Mucosa of descending colon (tissue), 3 donors: ENCODE measurements around the gene ZNF584. TPM values are rescaled to one million over a fixed set of nuclear protein-coding genes. Genes with fewer than 3 reads are reported as not detected.
"Not testable (repeated sequence)": the region's sequence is repeated elsewhere in the genome, so short reads cannot be mapped to it uniquely, and the experiment has no call there.

ENCODE experiments used
- ATAC-seq: fragments of 200-7000 bp; cut with Tn5 transposase; one replicate; pipeline ENCODE4 v1.9.1; 2020; ENCODE audit warnings: mild to moderate bottlenecking, moderate library complexity
- DNase-seq, 3 donors: peaks; one replicate each; pipeline ENCODE4 v3.0.0-alpha.2; 2020
- H3K36me3 ChIP-seq: fragments of 200-600 bp; one replicate; pipeline ENCODE4 v1.8.0; 2021; ENCODE audit warnings: low read depth, mild to moderate bottlenecking
- H3K4me1 ChIP-seq: fragments of 200-600 bp; one replicate; pipeline ENCODE4 v1.8.0; 2021; ENCODE audit warnings: low read depth, mild to moderate bottlenecking
- H3K4me3 ChIP-seq: fragments of 200-600 bp; one replicate; pipeline ENCODE4 v1.8.0; 2021; ENCODE audit warnings: mild to moderate bottlenecking
- H3K9me3 ChIP-seq: fragments of 200-600 bp; one replicate; pipeline ENCODE4 v1.8.0; 2021; ENCODE audit warnings: mild to moderate bottlenecking
- CTCF ChIP-seq: fragments of 200-600 bp; IDR thresholded peaks from one replicate; pipeline ENCODE4 v1.8.0; 2022; ENCODE audit warnings: antibody characterized with exemption, mild to moderate bottlenecking
- intact Hi-C, 2 donors: fragments of 100-400 bp; cut with DNase I in 1 of 2; cut with micrococcal nuclease in 1 of 2; formaldehyde crosslinking; loops; one replicate each; pipeline versions ENCODE4 v1.11.0 to v1.11.1; 2022; cut with DNase I, micrococcal nuclease
- total RNA-seq, 3 donors: library from RNA; stranded (reverse); fragmentation: NEBNext Ultra II Directional in 2 of 3; extraction: Animal tissue kit (Norgen Biotek cat#: 25700) in 2 of 3; gene quantifications; one replicate each; pipeline versions ENCODE4 v1.2.1 to v1.2.4, GENCODE V29; 2021 to 2023
- donor health status: DM: no; HTN: no; CAD: no; lungs with moderate emphysema.
- donor health status: DM: no; HTN: no; CAD: no.
- donor health status: DM: no; HTN: yes; CAD: no.

ZNF584 gene
- total RNA-seq, 3 donors from 2014 or later, result 5.4 to 15.0 (median 6.9) TPM

- intact Hi-C loops, result no loop called here
- no peak for DNase-seq
- H3K36me3 ChIP-seq, result peaks cover 4% of the 10 kb centered on the region
Observed at GRCh38 chr19:58400316-58400915, 8.0 kb upstream of the ZNF584 start.

GRCh38 chr19:58400916-58401839, 7.3 kb upstream of the ZNF584 start:
- TF ChIP-seq CTCF, result no peak
- intact Hi-C loops, result no loop called here
- peak; percentile 99 to 100 (median 100) for DNase-seq
- Histone ChIP-seq H3K4me3 (peak overlapping the region; percentile 32), H3K36me3 (peaks cover 4% of the 10 kb centered on the region), H3K4me1 (peaks cover 10% of the 10 kb centered on the region), H3K9me3 (no peaks in the 10 kb centered on the region)
- ATAC-seq, result peak; percentile 97

More at GRCh38 chr19:58400316-58400915, 8.0 kb upstream of the ZNF584 start:
- no peak overlapping the region for H3K4me3 ChIP-seq
- ATAC-seq, result no peak
- peaks cover 17% of the 10 kb centered on the region for H3K4me1 ChIP-seq
- TF ChIP-seq CTCF, result no peak
- no peaks in the 10 kb centered on the region for H3K9me3 ChIP-seq

- DNase-seq, result peak in 1 of 3 donors; percentile 48
- no peak for ATAC-seq
- intact Hi-C loops, result no loop called here
Observed at GRCh38 chr19:58401840-58402421, 6.5 kb upstream of the ZNF584 start.

GRCh38 chr19:58403920-58404478, 4.5 kb upstream of the ZNF584 start:
- H3K9me3 ChIP-seq, ATAC-seq, DNase-seq, H3K36me3 ChIP-seq, intact Hi-C loops, H3K4me3 ChIP-seq: not testable (repeated sequence)
- H3K4me1 ChIP-seq, result peaks cover 12% of the 10 kb centered on the region

More at GRCh38 chr19:58401840-58402421, 6.5 kb upstream of the ZNF584 start:
- H3K36me3 ChIP-seq, result peaks cover 4% of the 10 kb centered on the region
- no peak for TF ChIP-seq CTCF
- no peaks in the 10 kb centered on the region for H3K9me3 ChIP-seq
- no peak overlapping the region for H3K4me3 ChIP-seq
- peaks cover 6% of the 10 kb centered on the region for H3K4me1 ChIP-seq

GRCh38 chr19:58406818-58407657, 1.4 kb upstream of the ZNF584 start:
- H3K4me1 ChIP-seq, result peaks cover 18% of the 10 kb centered on the region
- no peaks in the 10 kb centered on the region for H3K36me3 ChIP-seq
- intact Hi-C loops, result no loop called here
- H3K4me3 ChIP-seq, result no peak overlapping the region
- DNase-seq (peak in 1 of 3 donors; percentile 34), ATAC-seq (no peak)
- no peaks in the 10 kb centered on the region for H3K9me3 ChIP-seq
- no peak for TF ChIP-seq CTCF
